ENCODE data around the gene SORCS2. TPM values are rescaled to one million over a fixed set of nuclear protein-coding genes. Genes with fewer than 3 reads are reported as not detected.

SORCS2 gene
- total RNA-seq, 1 donor from 2014 or later, result 5.2 TPM

GRCh38 chr4:7766086-7766485, 573.7 kb downstream of the SORCS2 start:
- H3F3A ChIP-seq (ENCODE audit: low read depth), result no peaks in the 10 kb centered on the region
- Mint-ChIP-seq H3K27ac (peak overlapping the region; percentile 30), H3K9me3 (no peaks in the 10 kb centered on the region), H3K4me1 (peaks cover 43% of the 10 kb centered on the region), H3K27me3 (ENCODE audit: insufficient read depth, low read depth) (peaks cover 8% of the 10 kb centered on the region), H3K4me3 (no peak overlapping the region), H3K36me3 (peaks cover 3% of the 10 kb centered on the region)
- H3K4me2 ChIP-seq, result no peak overlapping the region
- no peak overlapping the region for H2AFZ ChIP-seq (replicated peaks)
- no peak overlapping the region for H3K27ac ChIP-seq
- H3K27me3 ChIP-seq, result no peaks in the 10 kb centered on the region
- no peaks in the 10 kb centered on the region for H3K9me3 ChIP-seq (ENCODE audit: low read depth)
- H3K4me3 ChIP-seq, result no peak overlapping the region
- no peaks in the 10 kb centered on the region for H3K79me2 ChIP-seq (ENCODE audit: low read depth)
- H3K9ac ChIP-seq, result no peak overlapping the region
- H4K20me1 ChIP-seq (ENCODE audit: low read depth), result peaks cover 4% of the 10 kb centered on the region
- H3K4me1 ChIP-seq, result peaks cover 3% of the 10 kb centered on the region
- DNase-seq (ENCODE audit: low spot score), result no peak
- no peaks in the 10 kb centered on the region for H3K36me3 ChIP-seq
- TF ChIP-seq, protein P1, sequence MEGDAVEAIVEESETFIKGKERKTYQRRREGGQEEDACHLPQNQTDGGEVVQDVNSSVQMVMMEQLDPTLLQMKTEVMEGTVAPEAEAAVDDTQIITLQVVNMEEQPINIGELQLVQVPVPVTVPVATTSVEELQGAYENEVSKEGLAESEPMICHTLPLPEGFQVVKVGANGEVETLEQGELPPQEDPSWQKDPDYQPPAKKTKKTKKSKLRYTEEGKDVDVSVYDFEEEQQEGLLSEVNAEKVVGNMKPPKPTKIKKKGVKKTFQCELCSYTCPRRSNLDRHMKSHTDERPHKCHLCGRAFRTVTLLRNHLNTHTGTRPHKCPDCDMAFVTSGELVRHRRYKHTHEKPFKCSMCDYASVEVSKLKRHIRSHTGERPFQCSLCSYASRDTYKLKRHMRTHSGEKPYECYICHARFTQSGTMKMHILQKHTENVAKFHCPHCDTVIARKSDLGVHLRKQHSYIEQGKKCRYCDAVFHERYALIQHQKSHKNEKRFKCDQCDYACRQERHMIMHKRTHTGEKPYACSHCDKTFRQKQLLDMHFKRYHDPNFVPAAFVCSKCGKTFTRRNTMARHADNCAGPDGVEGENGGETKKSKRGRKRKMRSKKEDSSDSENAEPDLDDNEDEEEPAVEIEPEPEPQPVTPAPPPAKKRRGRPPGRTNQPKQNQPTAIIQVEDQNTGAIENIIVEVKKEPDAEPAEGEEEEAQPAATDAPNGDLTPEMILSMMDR (IDR thresholded peaks at IDR 0.05), result no peak
- no peak for TF ChIP-seq EZH2phosphoT487 (IDR thresholded peaks at IDR 0.05)
- no peak for TF ChIP-seq EZH2 (IDR thresholded peaks at IDR 0.05)

DNA sequence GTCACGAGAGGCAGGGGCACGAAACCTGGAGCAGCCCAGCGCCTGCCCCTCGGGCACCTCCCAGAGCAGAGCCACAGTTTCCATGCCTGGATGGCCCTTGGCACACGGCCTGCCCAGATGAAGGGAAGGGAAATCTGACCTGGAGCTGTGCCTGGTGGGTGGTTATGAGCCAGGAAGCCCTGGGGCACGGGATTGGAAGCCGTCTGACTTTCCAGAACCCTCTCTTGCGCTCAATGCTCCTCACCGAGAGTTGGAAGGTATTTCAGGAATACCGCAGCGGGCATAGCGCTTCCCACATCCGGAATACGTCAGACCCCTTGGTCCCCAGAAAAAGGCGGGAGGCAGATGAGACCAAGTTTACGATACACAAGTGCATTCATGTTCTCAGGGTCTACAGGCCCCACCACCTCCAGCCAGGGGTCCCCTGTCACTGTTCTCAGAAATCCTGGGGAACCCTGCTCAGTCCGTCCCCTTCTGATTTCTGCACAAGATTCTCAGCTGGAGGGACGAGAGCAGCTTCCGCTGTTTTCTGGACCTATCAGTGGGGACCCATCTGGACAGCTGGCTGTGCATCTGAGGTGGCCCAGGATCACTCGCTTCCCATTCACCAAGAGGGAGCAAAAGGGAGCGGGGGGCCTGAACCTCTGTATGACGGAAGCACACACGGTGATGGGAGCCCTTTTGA, 574.5 kb downstream of the SORCS2 start:
- TF ChIP-seq EZH2phosphoT487 (IDR thresholded peaks at IDR 0.05) (no peak), EZH2 (IDR thresholded peaks at IDR 0.05) (no peak)
- TF ChIP-seq, protein P1 (IDR thresholded peaks at IDR 0.05), result no peak
- H3K36me3 Mint-ChIP-seq, result peaks cover 6% of the 10 kb centered on the region
- no peaks in the 10 kb centered on the region for H3K9me3 Mint-ChIP-seq
- H3K79me2 ChIP-seq (ENCODE audit: low read depth), result no peaks in the 10 kb centered on the region
- no peaks in the 10 kb centered on the region for H3F3A ChIP-seq (ENCODE audit: low read depth)
- no peak overlapping the region for H2AFZ ChIP-seq (replicated peaks)
- no peak overlapping the region for H3K27ac ChIP-seq
- H3K4me3 Mint-ChIP-seq, result no peak overlapping the region
- peaks cover 4% of the 10 kb centered on the region for H4K20me1 ChIP-seq (ENCODE audit: low read depth)
- H3K27me3 ChIP-seq, result no peaks in the 10 kb centered on the region
- no peak for DNase-seq (ENCODE audit: low spot score)
- H3K9me3 ChIP-seq (ENCODE audit: low read depth), result no peaks in the 10 kb centered on the region
- H3K4me1 Mint-ChIP-seq, result peaks cover 42% of the 10 kb centered on the region
- H3K4me1 ChIP-seq, result peaks cover 3% of the 10 kb centered on the region
- no peak overlapping the region for H3K4me2 ChIP-seq
- H3K9ac ChIP-seq, result no peak overlapping the region
- peaks cover 4% of the 10 kb centered on the region for H3K27me3 Mint-ChIP-seq (ENCODE audit: insufficient read depth, low read depth)
- no peak overlapping the region for H3K27ac Mint-ChIP-seq
- no peaks in the 10 kb centered on the region for H3K36me3 ChIP-seq
- no peak overlapping the region for H3K4me3 ChIP-seq

DNA sequence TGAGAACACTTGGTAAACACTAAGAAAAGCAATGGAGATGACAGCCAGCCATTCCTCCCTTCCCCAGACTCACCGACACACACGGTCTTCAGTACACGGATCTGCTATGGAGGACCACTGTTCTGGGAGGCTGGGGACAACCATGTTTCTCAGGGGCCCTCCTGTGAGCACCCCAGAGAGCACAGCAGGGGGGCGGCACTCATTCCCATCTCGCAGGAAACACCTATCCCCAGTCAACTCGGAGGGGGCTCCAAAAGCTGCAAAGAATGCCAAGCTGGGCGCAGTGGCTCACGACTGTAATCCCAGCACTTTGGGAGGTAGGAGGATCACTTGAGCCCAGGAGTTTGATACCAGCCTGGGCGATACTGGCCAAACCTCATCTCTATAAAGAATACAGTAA, 575.2 kb downstream of the SORCS2 start:
- H3K36me3 Mint-ChIP-seq, result peaks cover 10% of the 10 kb centered on the region
- H3K27ac Mint-ChIP-seq, result no peak overlapping the region
- H3K27me3 Mint-ChIP-seq (ENCODE audit: insufficient read depth, low read depth), result peaks cover 4% of the 10 kb centered on the region
- no peak overlapping the region for H3K4me3 ChIP-seq
- DNase-seq (ENCODE audit: low spot score), result no peak
- no peaks in the 10 kb centered on the region for H3F3A ChIP-seq (ENCODE audit: low read depth)
- H3K4me1 Mint-ChIP-seq, result peaks cover 35% of the 10 kb centered on the region
- H3K36me3 ChIP-seq, result no peaks in the 10 kb centered on the region
- no peaks in the 10 kb centered on the region for H3K27me3 ChIP-seq
- no peak overlapping the region for H3K9ac ChIP-seq
- H3K4me2 ChIP-seq, result no peak overlapping the region
- no peak for TF ChIP-seq EZH2 (IDR thresholded peaks at IDR 0.05)
- TF ChIP-seq, protein P1 (IDR thresholded peaks at IDR 0.05), result no peak
- no peak for TF ChIP-seq EZH2phosphoT487 (IDR thresholded peaks at IDR 0.05)
- H4K20me1 ChIP-seq (ENCODE audit: low read depth), result peaks cover 4% of the 10 kb centered on the region
- H3K27ac ChIP-seq, result no peak overlapping the region
- no peak overlapping the region for H2AFZ ChIP-seq (replicated peaks)
- H3K79me2 ChIP-seq (ENCODE audit: low read depth), result no peaks in the 10 kb centered on the region
- no peaks in the 10 kb centered on the region for H3K9me3 ChIP-seq (ENCODE audit: low read depth)
- H3K4me3 Mint-ChIP-seq, result no peak overlapping the region
- no peaks in the 10 kb centered on the region for H3K9me3 Mint-ChIP-seq
- peaks cover 3% of the 10 kb centered on the region for H3K4me1 ChIP-seq

Data from neural progenitor cell (in vitro differentiated cells).